SK-MEL-5 (cell line): ENCODE results near the gene ARHGEF10L. TPM values are rescaled to one million over a fixed set of nuclear protein-coding genes. Genes with fewer than 3 reads are reported as not detected.
A peak's percentile ranks its signal among the peaks of the same experiment; 100 is the strongest.
"Not testable (repeated sequence)": the region's sequence is repeated elsewhere in the genome, so short reads cannot be mapped to it uniquely, and the experiment has no call there.

Source experiments
- DNase-seq: peaks from one replicate; pipeline ENCODE4 v3.0.0-alpha.2; 2016; ENCODE audit warnings: low read depth, low spot score
- in situ Hi-C: cut with HindIII; loops from 2 replicates; pipeline ENCODE4 v1.10.0; 2016; ENCODE audit warnings: low sequenced_read_pairs, high pct_unique_total_duplicates, low pct_unique_long_range_greater_than_20kb
- total RNA-seq: library from RNA; depleted of rRNA; stranded (reverse); fragments of >200 nt; shearing (Covaris generic); gene quantifications from 2 replicates; pipeline ENCODE4 v1.2.3, GENCODE V29; 2014

The ARHGEF10L gene
- total RNA-seq, 1 experiment from 2014 or later = 4.4 TPM

DNA sequence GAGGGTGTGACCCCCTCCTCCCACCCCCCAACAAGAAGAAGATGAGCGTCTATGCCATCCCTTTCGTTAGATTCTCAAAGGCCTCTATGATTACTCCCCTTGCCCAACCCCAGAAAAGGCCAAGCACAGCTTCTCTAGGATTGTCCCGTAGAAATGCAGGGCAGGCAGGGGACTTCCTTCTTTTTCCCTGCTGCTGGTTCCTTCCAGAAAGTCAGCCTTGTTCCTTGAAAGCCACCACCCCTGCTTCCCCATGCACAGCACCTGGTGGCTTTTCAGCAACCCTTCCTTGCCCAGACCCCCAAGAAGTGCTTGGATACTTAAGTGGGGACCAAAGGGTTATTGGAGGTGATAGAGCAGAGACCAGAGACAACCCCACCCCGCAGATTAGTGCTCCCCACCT lies 75.1 kb downstream of the ARHGEF10L start:
- in situ Hi-C loops = no loop called here
- no peak for DNase-seq

DNA sequence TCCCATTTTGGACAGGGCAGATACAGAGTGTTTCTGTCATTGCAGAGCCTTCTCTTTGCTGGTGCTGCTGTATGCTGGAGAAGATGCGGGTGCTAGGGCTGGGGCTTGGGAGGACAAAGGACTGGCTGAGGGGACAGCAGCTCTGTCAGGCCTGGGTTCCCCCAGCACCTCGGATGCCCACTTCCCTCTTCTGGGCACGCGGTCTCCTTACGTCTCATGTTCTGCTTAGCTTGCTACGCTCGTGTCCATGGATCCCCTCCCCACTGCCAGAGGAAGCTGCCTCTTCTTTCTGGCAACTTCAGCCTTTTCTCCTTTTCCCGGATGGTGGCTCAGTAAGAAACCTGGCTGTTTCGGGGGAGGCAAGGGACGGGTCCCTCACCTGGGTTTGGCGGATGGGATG lies 75.7 kb downstream of the ARHGEF10L start:
- in situ Hi-C loops = no loop called here
- no peak for DNase-seq

DNA sequence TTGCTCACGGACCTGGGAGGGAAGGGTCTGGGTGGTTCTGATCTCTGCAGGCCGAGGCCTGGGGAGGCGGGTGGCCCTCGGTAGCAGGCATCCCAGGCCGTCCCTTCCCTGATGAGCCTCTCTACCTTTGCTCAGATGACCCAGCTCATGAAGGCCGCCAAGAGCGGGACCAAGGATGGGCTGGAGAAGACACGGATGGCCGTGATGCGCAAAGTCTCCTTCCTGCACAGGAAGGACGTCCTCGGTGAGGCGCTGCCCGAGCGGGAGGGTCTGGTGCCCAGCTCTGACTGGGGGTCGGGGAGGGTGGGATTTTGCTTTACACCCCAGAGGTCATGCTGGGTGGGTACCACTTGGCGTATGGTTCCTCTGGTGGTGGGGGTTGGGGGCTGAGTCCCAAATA lies 76.5 kb downstream of the ARHGEF10L start:
- no peak for DNase-seq
- in situ Hi-C loops = no loop called here

DNA sequence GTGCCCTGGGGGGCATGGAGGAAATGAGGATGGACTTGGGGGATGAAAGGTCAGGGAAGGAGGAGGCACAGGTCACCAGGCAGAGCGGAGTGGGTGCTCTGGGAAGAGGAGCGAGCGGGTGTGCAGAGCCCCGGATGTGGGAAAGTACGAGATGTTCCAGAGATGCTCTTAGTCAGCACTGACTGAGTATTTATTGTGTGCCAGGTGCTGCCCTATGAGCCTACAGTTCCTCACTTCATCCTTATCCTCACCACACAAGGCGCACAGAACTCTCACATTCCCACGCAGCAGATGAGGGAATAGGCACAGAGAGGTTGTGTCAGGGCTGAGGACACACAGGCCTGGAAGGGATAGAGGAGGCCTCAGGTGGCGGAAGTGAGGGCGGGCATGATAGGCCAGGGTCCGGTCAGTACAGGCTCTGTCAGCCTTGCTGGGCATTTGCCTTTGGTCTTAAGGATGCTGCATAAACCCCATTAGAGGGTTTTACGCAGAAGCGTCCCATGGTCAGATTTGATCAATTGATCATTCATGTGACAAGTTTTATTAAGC lies 77.3 kb downstream of the ARHGEF10L start:
- no peak for DNase-seq
- in situ Hi-C loops = no loop called here

DNA sequence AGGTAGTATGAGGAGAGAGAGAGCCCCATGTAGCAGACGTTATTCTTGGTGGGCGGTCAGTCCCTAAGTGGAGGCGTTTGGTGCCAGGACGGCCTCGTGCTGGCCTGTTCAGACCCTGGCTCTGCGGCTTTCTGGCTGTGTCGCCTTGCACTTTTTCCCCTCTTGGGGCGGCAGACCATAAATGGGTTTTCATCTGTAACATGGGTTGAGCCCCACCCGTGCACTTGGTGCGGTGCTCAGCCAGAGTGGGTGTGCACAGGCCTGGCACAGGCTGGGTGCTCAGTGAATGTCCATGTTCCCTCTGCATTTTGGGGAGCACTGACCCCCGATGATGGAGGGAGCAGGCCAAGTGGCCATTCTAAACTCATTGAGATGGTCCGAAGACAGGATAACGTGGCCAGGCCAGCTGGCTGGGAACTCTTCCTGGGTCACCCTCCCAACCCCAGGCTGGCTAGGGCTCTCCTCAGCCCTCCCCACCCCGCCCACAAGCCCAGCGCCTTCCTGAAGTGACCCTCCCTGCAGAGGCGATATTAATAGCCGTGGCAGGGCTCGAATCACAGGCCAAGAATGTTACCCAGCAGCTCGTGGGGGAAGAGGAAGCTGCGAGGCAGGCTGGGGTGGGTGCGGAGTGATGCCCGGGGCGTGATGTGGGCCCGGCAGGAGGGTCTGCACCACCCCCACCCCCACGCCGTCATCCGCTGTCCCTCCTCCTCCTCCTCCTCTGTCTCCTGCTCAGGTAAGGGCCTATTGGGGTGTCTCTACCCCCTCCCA lies 78.5 kb downstream of the ARHGEF10L start:
- in situ Hi-C loops = no loop called here

DNA sequence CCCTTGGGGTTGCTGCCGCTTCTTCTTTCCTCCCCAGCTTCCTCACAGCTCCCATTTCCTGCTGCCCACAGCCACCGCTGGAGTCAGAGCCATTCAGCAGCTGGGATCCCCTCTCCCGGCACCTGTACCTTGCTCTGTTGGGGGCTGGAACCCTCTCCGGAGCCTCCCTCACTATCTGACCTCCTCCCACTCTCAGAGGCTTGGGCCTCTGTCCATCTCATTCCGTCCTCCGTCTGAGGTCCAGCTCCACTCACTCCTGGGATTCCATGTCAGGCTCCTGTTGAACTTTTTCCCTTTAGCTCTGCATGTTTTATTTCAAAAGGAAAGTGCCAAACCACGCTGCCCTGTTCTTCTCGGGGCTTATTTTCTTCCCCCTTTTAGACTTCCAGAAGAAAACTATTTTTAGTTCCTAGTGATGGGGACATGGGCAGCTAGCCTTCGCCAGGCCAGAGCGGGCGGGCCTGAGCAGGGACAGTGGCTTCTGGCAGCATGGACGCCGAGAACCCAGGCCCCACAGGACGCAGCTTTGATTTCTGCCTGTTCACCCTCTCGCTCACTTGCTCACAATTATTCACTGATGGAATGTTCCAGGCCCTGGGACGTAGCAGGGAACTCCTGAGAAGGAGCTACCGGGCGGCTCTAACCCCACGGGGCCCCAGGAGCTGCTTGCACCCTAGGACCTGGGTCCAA lies 79.2 kb downstream of the ARHGEF10L start:
- no peak for DNase-seq
- in situ Hi-C loops = no loop called here

More for the DNA sequence above, 78.5 kb downstream of the ARHGEF10L start:
- no peak for DNase-seq

DNA sequence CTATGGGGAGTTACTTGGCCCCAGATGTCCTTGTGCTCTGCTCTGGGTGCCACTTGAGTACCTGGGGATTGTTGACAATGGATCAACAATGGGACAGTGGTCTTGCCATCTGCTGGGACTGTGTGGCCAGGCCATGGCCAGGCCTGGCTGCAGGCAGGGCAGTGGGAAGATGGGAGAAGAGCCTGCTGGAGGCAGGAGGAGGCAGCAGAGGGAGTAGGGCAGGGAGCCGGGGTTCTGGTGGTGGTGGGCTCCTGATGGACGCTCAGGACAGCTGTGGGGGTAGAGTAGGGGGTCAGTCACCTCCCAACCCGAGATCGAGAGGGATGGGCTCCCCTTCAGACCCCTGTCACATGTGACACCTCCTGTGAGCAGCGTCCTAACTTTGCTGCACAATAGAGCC lies 81.0 kb downstream of the ARHGEF10L start:
- DNase-seq = no peak
- in situ Hi-C loops = no loop called here

DNA sequence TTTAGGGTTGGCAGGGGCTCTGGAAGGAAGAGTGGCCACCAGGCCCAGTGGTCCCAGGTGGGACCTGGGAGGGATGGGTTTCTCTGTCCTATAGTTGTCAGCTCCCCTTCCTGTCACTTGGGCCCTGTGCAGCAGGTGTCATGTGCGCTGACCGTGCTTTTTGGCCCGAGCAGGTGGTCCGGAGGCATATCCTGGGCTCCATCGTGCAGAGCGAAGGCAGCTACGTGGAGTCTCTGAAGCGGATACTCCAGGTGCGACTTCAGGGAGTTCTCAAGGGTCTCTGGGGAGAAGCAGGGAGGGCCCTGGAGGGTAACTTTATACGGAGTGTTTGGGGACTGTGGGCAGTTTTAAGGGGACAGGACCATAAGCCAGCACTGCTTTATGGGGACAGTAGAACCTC lies 82.2 kb downstream of the ARHGEF10L start:
- in situ Hi-C loops = no loop called here
- DNase-seq = no peak

DNA sequence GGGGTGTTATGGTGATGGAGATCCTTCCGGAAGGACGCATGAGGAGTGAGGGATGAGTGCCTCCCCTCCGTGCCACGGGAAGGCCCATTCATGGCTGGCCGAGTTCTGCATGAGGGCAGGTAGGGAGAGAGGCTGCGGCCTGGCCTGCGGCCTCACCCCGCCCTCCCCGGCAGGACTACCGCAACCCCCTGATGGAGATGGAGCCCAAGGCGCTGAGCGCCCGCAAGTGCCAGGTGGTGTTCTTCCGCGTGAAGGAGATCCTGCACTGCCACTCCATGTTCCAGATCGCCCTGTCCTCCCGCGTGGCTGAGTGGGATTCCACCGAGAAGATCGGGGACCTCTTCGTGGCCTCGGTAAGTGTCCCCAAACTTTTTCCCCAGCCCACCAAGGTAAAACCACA lies 83.3 kb downstream of the ARHGEF10L start:
- in situ Hi-C loops = no loop called here
- DNase-seq = no peak

DNA sequence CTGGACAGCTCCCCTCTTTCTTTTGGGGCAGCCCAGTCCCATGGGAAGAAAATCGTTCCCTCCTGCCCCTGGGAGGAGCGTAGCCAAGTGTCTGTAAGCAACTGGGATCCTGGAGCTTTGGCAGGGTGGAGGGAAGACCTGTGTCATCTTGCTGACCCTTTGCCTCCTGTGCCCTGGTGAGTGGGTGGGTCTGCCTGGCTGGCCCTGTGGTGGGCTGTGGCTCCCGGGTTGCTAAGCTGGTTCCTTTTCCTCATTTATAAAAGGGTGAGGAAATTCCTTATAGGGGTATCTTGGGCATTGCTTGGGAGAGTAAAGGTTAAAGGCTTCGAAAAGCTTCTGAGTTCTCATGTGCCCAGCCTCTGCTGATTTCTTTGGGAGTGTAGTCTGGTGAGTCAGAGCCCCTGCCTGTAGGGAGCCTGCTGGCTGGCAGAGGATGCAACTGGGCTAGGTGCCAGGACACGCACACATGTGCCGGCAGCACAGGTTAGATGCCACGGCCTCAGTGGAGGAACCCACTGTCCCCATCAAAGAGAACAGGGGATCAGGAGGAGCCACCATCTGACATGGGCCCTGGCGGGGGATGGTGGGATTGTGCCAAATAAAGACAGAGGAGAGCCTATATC lies 85.2 kb downstream of the ARHGEF10L start:
- in situ Hi-C loops = no loop called here
- DNase-seq = no peak

DNA sequence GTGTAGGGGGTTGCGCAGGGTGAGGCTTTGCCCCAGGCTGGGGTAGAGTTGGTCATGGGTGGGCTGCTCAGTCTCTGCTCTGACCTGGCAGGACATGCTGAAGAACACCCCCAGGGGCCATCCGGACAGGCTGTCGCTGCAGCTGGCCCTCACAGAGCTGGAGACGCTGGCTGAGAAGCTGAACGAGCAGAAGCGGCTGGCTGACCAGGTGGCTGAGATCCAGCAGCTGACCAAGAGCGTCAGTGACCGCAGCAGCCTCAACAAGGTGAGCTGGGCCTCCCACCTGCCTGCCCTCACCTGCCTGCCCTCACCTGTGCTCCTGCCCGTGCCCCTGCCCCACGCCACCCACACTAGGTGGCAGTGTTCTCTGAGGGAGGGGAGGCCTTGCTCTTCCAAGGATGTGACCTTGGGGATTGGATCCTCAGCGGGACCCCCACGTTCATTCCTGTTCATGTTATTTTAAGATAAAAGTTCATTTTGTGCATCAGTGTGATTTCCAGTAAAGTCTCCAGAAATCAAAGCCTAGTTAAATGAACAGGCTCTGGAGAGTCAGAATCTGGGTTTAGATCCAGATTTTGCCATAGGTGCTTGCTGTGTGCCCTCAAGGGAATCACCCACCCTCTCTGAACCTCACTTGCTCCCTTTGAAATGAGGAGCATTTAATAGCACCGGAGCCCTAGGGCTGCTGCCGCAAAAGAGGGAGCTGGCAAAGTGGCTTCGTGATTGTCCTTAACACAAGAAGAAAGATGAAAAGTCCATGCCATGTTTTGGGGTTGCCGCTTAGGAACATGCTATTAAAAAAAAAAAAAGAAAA lies 87.9 kb downstream of the ARHGEF10L start:
- in situ Hi-C loops = no loop called here
- no peak for DNase-seq

DNA sequence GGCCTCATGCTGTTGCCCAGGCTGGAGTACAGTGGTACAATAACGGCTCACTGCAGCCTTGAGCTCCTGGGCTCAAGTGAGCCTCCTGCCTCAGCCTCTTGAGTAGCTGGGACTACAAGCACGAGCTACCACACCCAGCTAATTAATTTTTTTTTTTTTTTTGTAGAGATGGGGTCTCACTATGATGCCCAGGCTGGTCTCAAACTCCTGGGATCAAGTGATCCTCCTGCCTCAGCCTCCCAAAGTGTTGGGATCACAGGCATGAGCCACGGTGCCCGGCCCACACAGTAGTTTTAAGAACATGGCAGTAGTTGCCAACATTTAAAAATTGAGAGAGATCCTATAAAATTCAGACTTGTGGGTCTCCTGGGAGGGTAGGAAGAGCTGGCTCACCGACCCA lies 89.5 kb downstream of the ARHGEF10L start:
- DNase-seq, in situ Hi-C loops: not testable (repeated sequence)

DNA sequence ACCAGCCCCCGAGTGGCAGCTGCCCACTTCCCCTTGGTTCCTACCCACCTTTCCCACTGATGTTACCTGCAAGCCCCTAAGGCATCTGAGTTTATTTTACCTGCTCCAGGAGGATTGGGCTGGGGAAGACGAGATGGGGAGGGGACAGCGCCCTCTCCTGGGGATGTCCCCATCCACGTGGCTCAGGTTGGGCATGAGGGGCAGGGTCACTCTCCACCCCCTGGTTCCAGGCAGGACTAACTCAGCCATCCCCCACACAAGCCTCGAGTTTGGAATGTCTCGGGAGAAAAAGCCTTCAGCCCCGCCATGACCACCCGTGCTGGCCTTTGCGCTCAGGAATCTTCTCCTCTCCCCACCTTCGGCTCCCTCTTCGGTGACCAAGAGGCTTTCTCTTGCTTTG lies 90.0 kb downstream of the ARHGEF10L start:
- in situ Hi-C loops = no loop called here
- DNase-seq = peak; percentile 16

DNA sequence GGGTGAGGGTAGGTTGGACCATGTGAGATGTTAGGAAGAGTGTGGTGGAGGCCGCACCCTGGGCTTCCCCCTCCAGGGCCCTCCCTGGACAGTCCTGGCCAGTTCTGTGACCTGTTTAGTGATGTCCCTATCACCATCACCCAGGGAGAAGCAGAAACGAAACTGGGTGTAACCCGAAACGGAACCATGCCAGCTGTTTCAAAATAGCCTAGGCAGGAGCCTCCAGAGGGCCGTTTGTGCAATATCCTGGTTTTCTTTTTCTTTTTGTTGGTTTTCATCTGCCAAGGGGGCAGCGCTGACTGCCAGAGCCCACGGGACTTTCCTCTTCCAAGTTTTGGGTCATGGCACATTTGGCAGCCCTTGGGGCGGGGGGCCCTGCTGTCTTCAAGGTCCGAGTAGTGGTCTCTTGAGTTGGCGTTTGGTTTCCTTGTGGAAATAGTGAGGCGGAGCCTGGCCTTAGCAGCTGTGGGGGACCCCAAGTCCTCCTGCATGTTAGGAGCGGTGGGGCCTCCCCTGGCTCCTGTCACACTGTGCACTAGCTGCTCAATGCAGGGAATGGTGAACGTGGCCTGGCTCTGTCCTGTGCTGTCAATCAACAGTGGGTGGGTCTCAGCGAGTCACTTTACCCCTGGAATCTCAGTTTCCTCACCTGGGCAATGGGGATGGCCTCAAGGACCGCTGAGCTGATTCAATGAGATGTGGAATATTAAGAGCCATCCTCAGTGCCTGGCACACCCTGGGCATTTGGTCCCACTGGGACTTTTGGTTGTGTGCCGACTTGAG lies 90.7 kb downstream of the ARHGEF10L start:
- in situ Hi-C loops = no loop called here
- no peak for DNase-seq

DNA sequence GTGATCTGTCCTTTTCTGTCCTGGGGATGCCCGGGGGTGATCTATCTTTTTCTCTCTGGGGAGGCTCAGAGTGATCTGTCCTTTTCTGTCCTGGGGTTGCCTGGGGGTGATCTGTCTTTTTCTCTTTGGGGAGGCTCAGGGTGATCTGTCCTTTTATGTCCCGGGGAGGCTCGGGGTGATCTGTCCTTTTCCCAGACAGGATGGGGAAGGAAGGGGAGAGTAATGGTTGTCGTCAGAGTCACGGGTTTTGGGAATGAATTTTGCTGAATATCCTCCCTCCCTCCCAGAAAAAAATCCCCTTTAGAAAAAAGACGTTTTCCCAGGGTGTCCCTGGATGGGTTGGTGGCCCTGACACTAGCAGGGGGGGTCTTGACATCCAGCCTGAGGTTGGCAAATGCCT lies 91.5 kb downstream of the ARHGEF10L start:
- in situ Hi-C loops = no loop called here
- no peak for DNase-seq

DNA sequence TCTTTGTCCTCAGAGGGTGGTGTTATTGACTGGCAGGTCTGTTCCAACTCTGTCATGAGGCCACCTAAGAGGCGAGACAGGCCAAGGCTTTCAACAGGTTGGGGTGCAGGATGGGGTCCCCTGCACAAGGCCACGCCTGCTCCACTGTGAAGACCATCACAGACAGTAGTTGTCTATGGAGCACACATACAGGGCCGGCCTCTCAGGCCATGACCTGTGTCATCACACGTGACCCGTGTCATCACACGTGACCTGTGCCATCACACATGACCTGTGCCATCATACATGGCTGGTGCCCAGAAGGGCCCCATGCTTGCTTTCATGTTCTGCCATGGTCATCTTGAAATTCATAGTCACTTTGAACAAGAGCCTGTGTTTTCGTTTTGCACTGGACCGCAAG lies 91.9 kb downstream of the ARHGEF10L start:
- DNase-seq = no peak
- in situ Hi-C loops = no loop called here

DNA sequence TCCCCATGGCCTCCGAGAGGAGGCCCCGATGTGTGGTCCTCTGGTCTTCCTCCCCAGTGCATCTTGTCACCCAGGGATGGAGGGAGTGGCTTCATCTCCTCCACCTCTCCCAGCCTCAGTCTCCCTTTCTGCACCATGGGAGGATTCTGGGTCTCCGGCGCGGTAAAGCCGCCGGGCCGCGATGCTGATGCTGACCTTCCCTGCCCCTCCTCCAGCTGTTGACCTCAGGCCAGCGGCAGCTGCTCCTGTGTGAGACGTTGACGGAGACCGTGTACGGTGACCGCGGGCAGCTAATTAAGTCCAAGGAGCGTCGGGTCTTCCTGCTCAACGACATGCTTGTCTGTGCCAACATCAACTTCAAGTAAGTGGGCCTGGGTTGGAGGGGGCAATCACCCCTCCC lies 92.6 kb downstream of the ARHGEF10L start:
- no peak for DNase-seq
- in situ Hi-C loops = no loop called here
